HEK293 (cell line): ENCODE measurements around the gene TGM5.

Experiments used
- CTCF ChIP-seq: fragments of 450-650 bp; formaldehyde crosslinking; IDR thresholded peaks from 2 replicates; pipeline ENCODE4 v1.5.1; 2016; ENCODE audit warnings: missing biosample characterization, missing genetic modification characterization
- SALL2 ChIP-seq: fragments of 450-650 bp; formaldehyde crosslinking; IDR thresholded peaks from 2 replicates; pipeline ENCODE4 v1.5.0; 2017; ENCODE audit warnings: missing biosample characterization, mild to moderate bottlenecking, missing genetic modification characterization, borderline replicate concordance
- TCF7L2 ChIP-seq: IDR thresholded peaks from 2 replicates; pipeline ENCODE4 v1.6.1; 2011; ENCODE audit warnings: low read depth, mild to moderate bottlenecking, inconsistent platforms, low read length, moderate library complexity, borderline replicate concordance
- ZBTB10 ChIP-seq: fragments of 450-650 bp; formaldehyde crosslinking; IDR thresholded peaks from 2 replicates; pipeline ENCODE4 v1.5.1; 2016; ENCODE audit warnings: missing biosample characterization, missing genetic modification characterization
- ZNF10 ChIP-seq: fragments of 450-650 bp; formaldehyde crosslinking; IDR thresholded peaks from 2 replicates; pipeline ENCODE4 v1.5.1; 2017; ENCODE audit warnings: missing biosample characterization, missing genetic modification characterization
- ZNF639 ChIP-seq: fragments of 450-650 bp; formaldehyde crosslinking; IDR thresholded peaks from 2 replicates; pipeline ENCODE4 v1.5.1; 2016; ENCODE audit warnings: missing biosample characterization, missing genetic modification characterization

- TF ChIP-seq CTCF (tag by site-specific recombination) = no peak
- TF ChIP-seq ZNF10 (tag by site-specific recombination) = no peak
- TF ChIP-seq TCF7L2 = no peak
- TF ChIP-seq ZBTB10 (tag by site-specific recombination) = no peak
- TF ChIP-seq SALL2 = no peak
- TF ChIP-seq ZNF639 = no peak
Measured at GRCh38 chr15:43239732-43240491, 26.8 kb downstream of the TGM5 start.
